Fibroblast of peridontal ligament (primary cell): ENCODE data around the gene ASL.
"Not testable (repeated sequence)": the region's sequence is repeated elsewhere in the genome, so short reads cannot be mapped to it uniquely, and the experiment has no call there.

Experiments used
- DNase-seq: peaks from one replicate; pipeline ENCODE4 v3.0.0-alpha.2; 2010; ENCODE audit errors: extremely low read depth

Gene ASL

GRCh38 chr7:66119245-66119850 lies 43.7 kb downstream of the ASL start:
- no peak for DNase-seq

DNA sequence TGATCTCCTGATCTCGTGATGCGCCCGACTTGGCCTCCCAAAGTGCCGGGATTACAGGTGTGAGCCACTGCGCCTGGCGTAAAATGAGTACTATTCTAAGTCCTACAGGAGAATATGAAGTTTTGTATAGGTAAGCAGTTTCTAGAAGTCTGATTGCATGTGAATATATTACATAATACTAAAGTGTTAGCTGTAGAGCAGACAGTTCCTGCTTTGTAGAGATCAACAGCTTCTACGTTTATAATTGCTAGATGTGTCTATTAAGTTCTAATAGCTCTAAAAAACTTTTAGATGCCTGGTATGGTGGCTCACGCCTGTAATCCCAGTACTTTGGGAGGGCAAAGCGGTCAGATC lies 47.5 kb downstream of the ASL start:
- no peak for DNase-seq

DNA sequence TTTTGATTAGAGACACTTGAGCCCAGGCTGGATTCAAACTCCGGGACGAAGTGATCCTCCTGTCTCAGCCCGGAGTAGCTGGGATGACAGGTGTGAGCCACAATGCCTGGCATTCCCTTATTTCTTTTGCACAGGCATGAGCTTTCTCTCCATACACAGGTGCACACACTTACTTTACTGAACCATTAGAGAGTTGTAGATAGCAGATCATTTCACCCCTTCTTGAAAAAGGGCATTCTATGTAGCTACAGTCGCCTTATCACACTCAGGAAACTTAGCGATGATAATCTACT lies 48.9 kb downstream of the ASL start:
- not testable (repeated sequence) for DNase-seq

GRCh38 chr7:66125052-66125694 lies 49.6 kb downstream of the ASL start:
- DNase-seq, result peak; percentile 64

GRCh38 chr7:66125781-66126352 lies 50.2 kb downstream of the ASL start:
- DNase-seq, result peak; percentile 56

DNA sequence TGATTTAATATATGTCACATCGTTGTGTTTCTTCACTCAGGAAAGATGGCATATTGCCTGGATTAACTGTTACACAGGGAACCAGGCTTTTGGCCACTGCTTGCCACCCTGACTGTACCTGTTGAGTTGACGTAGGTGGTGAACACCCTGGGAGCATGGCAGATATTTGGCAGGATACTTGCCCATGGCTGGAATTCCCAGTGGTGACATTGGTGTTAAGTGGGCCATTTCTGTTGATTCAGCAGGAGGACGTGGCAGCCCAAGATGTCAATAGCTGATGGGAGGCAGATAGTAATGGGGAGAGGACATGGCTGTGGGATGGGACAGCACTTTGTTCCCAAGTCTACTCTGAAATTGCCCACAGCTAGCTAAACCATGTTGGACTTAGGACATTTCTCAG lies 51.6 kb downstream of the ASL start:
- not testable (repeated sequence) for DNase-seq

GRCh38 chr7:66138994-66139752 lies 63.6 kb downstream of the ASL start:
- DNase-seq, result no peak

- peak; percentile 84 for DNase-seq
Observed at GRCh38 chr7:66140924-66141323, 65.3 kb downstream of the ASL start.

DNA sequence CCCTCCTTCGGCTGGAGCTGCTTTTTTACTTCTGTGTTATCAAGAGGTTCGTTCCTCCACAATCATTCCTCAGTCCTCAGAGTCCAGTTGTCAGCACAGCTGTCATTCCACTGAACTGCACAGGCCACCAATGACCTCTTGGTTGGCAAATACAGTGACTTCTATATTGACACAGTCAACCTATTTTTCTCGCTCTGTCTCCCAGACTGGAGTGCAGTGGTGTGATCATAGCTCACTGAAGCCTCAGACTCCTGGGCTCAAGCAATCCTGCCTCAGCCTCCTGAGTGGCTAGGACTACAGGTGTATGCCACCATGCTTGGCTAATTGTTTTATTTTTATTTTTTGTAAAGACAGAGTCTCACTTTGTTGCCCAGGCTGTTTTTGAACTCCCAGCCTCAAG lies 66.7 kb downstream of the ASL start:
- DNase-seq, result no peak

DNA sequence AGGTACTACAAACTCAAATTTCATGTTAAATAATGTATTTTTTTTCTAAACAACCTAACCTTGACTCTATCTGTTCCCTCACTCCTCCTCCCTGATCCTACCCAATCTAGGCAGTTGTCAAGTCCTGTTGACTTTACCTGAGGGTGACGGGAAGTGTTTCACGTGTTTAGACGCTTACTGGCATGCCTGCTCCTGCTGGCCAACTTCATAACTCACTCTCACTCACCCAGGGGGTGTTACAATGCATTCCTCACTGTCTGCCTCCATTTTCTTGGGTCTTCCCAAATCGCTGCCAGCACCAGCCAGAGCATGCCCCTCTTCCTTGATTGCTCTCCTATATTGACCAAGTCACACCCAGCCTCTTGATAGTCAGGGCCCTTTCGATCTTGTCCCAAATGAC lies 67.4 kb downstream of the ASL start:
- DNase-seq, result no peak
